ENCODE measurements around the gene CAT.

GRCh38 chr11:34415538-34415937 is 23.2 kb upstream of the CAT start:
- TF ChIP-seq, protein P1, sequence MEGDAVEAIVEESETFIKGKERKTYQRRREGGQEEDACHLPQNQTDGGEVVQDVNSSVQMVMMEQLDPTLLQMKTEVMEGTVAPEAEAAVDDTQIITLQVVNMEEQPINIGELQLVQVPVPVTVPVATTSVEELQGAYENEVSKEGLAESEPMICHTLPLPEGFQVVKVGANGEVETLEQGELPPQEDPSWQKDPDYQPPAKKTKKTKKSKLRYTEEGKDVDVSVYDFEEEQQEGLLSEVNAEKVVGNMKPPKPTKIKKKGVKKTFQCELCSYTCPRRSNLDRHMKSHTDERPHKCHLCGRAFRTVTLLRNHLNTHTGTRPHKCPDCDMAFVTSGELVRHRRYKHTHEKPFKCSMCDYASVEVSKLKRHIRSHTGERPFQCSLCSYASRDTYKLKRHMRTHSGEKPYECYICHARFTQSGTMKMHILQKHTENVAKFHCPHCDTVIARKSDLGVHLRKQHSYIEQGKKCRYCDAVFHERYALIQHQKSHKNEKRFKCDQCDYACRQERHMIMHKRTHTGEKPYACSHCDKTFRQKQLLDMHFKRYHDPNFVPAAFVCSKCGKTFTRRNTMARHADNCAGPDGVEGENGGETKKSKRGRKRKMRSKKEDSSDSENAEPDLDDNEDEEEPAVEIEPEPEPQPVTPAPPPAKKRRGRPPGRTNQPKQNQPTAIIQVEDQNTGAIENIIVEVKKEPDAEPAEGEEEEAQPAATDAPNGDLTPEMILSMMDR (IDR thresholded peaks at IDR 0.05), result no peak
- TF ChIP-seq POLR2A (IDR thresholded peaks at IDR 0.05), result no peak

Data from thyroid gland (tissue), 4 donors.